NCI-H187 (cell line): ENCODE results near the gene PITPNM3.

ENCODE experiments used
- DNase-seq, 2 experiments: peaks; one replicate each; lab custom pipeline; 2025; lab: John Stamatoyannopoulos, UW

PITPNM3 gene

DNA sequence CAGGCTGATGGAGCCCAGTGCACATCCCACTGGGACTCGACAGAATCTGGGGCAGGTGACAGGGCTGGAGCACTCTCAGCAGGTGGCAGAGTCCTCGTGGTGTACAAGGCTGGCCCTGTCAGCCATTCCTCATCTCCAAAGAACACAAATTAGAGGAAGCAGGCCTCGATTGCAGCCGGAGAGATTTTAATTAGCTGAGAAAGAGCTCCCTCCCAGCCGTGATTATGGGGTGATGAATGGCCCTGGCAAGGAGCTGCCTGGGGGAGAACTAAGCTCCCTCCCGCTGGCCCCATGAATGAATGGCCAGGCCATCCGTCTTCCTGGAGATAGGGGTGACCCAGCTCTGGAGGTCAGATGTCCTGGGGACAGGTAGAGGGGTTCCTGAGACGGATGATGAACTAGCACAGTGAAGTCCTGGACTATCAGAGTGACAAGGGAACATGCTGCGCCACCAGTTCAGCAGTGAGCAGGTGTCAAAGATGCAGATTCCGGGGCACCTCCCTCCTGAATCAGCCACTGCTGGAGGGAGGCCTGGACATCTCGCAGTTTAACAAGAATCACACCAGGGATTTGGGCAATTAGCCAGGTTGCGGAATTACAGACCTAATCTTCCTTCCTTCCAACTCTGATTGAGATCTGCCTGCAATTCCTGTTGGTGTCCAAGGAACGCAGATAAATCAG is 76.6 kb downstream of the PITPNM3 start:
- DNase-seq: no peak

DNA sequence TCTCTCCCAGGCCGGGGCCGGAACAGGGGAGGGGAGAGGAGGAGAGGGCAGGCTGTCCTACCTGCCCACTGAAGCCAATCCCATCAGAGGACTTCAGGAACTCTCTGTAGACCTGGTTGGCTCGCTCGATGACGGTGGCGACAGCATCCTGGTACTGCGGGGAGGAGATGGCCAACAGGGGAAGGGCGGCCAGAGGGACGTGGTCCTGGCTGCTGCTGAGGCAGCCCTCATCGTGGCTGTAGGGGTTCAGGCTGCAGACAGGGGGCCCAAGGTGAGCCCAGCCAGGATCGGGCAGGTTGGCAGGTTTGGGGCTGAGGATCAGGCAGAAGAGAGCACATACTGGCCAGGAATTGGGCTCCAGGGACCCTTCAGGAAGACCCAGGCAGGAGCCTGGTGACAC is 77.9 kb downstream of the PITPNM3 start:
- DNase-seq: no peak

DNA sequence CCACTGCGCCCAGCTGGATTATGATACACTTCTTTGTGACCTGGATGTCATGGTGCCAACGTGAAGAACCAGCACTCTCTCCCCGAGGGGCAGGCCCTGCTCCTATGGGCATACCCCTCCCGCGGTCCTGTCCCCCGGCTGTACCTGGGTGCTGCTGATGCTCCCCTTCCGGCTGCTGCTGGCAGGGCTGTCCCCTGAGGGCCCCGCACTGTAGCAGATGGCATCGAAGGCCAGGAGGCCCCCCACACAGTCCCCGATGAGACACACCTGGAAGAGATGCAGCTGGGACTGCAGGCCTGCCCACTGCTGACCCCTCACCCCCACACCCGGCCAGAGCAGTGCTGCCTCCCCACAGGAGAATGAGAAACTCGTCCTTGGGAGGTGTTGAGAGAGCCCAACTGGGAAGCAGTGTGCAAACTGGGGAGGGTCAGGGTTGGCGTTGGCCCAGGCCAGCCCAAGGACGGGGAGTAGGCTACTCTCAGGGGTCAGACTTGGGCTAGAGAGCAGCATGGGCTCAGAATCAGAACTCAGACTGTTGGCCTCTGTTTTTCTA is 78.4 kb downstream of the PITPNM3 start:
- DNase-seq: no peak

DNA sequence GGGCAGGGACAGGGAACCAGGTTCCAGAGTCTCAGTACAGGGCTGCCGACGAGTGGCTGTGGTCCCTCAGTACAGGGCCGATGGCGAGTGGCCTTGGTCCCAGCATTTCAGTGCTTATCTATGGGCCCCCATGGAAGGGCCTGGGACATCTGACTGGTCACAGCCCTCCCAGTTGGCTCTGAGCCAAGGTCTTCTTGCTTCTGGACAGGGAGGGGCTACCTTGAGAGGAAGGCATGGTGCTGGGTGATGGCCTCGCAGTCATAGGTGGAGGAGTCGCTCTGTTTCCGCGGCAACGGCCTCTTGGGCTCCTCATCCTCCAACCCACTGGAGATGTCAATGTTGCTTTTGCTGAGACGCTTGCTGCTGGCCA is 79.6 kb downstream of the PITPNM3 start:
- DNase-seq: no peak

DNA sequence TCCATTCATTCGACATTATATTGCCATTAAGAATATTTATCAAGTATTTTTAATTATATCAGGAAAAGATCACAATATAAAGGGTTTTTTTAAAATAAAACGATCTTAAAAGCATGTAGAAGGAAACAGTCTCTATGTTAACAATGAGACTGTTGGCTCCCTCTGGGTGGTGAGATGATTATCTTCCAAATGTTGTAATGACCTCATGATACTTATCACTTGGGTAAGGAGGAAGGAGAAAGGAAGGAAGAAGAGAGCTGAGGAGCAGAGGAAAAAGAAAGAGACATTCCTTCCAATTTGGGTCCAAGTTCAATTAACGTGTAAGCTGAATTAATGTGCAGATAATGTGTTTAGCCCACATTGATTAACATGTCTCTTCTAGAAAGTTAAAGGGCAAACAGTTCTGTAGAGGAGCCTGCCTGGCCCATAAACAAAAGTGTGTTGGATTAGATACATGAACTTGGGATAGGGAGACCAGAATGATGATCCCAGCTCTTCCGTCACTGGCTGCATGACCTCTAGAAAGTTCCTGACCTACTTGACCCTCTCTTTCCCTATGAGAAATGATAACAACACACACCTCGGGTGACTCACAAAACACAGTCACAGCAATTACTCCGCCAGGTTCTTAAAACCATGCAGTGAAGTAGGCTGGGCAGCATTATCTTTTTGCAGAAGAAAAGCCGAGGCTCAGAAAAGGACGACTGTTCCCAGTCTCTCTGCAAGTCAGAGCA is 80.1 kb downstream of the PITPNM3 start:
- no peak for DNase-seq

DNA sequence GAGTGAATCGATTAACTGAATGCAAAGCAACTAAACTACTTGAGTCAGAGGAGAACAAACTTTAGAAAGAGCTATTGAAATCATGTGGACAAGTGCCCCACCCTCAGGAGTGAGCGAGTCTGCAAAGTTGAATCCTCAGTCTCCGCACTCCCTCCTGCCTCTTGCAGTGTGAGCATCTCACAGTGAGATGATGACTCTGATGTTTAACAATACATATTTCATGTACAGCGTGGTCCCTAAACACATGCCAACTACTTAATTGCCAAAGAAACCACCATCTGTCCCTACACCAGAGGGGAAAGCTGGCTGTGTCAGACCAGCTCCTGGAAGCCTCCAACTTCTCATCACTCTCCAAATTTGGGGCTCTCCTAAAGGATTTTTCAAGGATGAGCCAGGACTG is 80.9 kb downstream of the PITPNM3 start:
- no peak for DNase-seq

DNA sequence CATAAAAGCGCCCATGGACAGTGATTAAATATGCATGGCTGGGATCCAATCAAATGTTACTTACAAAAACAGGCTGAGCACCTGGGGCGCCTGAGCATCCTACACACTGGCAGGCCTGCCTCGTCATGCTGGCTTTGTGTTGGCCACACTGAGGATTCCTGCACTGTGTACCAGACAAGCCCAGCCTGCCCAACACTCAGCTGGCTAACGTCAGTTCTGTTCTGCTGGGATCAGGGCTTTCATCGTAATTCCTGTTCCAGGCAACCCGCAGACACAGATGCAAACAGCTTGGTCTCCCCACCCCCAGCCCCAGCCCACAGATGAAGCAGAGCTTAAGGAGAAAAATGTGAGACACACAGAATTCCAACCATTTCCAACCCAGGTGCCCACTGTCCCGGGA is 81.4 kb downstream of the PITPNM3 start:
- no peak for DNase-seq

DNA sequence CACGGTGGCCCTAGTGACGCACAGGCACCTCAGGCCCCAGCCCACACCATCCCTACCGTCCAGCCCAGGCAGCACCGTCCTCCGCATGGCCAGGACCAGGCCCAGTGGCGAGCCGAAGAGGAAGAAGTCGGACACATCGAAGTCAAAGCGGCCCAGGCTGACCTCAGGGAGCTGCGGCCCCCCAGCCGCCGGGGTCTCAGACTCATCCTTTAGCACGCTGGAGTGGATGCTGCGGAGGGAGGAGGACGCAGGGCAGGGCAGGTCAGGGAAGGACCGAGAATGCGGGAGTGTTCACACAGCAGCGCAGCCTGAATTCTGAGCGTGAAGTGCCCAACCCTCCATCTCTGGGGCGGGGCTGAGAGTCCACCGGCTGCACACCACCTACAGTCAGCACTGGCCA is 82.0 kb downstream of the PITPNM3 start:
- DNase-seq: no peak

DNA sequence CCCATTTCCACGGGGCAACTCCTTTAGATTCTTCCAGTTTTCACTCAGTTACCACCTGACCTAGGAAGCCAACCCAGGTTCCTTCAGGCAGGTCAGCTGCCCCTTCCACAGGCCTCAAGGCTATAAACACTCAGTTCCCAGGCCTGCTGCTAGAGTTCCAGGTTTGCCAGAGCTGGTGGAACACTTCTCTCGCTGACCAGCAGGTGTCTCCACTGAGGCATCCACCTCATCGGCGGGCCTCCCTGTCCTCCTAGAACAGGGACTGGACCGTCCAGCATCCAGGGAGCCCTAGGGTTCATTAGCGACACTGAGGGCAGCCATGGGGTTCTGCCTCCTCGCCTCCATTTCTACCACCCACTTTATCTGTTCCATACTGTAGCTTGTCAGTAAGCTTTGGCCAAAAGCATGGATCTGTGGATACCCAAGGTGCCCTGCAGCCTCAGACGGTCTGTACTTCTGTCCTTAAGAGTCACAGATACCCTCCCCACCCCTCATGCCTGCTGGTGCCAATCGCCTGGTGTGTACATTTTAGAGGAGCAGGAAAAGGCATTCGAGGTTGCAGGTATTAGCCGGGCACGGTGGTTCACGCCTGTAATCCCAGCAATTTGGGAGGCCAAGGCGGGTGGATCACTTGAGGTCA is 83.1 kb downstream of the PITPNM3 start:
- DNase-seq: no peak

DNA sequence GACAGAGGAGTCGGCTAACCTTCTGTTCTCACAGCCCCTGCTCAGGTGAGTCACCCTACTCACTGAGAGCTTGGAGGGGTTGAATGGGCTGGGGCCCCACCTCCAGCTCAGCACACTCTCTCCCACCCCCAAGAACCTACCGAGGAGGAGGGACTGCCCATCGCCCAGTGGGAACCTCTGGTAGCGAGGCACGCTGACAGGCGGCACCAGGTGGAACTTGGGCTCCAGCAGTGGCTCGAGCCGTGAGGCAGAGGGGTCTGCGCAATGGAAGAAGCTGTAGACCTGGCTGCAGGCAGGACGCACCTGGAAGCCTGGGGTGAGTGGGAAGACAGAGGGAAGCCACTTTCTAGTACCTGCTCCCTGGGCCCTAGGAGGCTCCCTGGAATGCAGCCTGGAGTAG is 83.8 kb downstream of the PITPNM3 start:
- DNase-seq: no peak

DNA sequence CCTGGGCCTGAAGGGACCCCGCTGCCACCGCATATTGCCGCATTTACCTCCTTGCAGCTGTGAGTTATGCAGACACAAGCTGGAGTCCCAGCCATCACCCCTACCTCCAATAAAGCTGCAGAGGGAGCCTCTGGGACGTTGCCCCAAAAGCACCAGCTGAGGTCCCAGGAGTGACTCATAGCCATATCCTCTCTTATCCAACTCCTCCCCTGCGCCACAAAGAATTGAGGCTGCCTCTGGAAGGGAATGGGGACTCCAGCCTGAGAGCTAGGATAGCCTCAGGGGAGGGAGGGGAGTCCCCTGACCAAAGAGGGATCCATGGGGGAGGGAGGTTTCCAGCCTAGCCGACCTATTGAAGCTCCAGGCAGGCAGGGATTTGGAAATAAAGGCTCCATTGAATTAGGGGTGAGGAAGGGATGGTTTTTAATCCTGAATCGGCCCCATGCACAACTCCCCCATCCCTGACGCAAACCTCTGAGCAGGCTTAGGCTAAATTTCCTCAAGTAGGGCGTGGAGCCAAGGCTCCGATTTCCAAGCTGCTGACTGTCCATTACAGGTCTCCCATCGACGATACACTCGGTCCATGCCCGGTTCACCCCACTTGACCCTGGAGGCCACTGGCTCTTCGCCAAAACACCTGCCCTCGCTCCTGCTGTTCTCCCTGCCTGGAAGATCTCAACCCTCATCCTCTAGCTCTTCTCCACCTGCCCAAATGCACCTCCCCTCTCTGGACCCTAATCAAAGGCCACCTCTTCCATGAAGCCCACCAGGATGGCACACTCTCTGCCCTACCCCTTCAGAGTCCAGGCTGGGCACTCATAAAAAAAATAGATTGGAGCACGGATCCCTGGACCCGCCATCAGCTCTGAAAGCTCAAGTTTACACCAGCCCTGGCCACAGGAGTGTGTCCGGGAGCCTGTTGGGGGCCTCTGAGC is 84.6 kb downstream of the PITPNM3 start:
- DNase-seq: no peak

DNA sequence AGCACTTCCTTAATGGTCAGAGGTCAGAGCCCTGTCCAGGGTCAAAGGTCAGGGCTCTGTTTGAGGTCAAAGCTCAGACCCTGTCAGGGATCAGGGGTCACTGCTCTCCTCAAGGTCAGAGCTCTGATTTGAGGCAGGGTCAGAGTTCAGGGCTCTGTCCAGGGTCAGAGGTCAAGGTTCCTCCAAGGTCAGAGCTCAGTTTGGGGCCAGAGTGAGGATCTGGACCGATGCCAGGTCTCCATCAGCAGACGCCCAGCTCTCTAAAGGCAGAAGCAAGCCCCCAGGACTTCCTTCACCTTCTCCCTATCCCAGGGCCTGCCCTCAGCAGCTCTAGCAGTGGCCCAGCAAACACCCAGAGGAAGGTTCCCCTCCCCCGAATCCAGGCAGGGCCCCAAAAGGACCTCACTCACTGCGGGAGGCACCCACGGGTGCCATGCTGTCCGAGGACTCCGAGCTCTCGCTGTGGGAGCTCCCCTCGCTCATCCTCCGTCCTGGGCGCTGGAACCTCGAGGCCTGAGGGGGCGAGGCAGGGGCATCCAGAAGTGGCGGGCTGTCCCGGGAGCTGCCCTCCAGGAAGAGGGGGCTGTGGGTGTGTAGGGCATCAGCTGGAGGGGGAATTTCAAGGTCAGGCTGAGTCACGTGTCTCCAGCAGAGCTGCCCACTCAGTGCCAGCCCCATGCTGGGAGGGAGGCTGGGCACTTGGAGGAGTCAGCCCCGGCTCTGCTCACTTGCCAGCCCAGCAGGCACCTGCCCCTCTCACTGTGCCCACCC is 85.4 kb downstream of the PITPNM3 start:
- no peak for DNase-seq

DNA sequence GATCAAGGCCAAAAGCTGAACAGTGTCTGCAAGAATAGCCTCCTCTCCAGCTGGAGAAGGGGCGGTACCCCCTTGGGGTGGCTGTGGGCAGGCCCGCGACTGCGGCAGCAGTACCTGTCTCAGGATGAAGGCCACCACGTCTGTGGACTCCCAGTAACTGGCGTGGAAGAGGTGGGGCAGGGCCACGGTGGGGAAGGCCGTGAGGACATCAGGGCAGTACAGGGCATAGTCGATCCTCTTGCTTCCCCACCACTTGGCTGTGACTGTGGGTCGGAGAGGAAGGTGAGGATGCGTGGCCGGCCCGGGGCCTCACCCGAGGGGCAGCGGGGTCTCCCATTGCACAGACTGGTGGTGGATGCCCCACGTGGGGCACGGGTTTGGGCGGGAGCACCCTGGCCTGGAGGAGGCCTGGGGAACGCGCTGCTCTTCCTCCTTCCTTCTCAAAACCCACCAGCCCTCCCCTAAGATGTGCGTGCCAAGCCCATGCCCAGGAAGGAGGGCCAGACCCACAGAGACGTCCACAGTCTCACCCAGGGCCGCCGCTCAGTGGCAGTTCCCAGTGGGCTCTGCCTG is 86.1 kb downstream of the PITPNM3 start:
- no peak for DNase-seq

DNA sequence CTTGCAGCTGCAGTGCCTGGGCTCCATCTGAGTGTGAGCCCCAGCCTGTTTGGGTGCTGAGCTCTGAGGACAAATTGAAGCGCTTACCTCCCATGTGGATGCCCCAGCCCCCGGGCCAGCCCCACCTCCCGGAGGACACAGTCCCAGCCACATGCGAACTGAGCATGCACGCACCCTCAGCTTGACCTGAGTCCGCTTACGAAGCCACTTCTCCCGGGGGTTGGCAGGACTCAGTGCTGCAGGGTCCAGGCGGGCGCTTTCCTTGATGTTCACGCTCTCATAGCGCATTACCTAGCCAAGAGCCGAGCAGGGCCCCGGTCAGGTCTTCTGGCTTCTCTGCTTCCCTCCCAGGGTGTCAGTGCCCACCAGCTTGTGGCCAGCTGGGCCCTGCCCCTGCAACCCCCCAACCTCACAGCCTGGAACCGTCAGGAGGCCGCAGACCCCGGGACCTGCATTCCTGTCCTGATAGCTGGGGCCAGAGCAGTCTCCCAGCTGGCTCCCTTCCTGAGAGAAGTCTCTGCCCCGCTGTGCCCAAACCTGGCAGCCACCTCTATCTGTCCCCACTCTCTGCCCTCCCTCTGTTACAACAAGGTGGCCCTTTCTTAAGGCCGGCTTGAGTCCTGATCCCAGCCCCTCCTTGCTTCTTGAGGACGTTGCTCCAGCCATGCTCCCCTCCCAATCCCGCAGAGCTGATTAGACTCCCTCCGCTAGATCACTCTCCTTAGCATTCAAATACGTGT is 88.1 kb downstream of the PITPNM3 start:
- DNase-seq: no peak

DNA sequence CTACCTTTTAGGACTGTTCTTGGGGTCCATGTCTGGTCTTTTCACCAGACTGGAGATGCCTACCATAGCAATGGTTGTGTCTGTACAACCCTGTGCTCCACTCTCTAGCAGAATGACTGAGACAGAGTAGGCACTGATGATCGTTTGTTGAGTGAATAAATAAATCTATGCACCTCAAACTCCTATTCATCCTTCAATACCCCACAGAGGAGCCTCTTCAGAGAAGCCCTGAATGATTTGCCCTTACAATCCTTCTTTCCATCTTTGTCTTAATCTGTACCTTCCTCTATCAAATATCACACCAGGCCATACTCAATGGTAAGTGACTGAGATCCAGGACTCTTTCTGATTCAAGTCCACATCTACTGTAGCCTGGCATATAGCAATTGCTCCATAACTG is 88.8 kb downstream of the PITPNM3 start:
- no peak for DNase-seq

DNA sequence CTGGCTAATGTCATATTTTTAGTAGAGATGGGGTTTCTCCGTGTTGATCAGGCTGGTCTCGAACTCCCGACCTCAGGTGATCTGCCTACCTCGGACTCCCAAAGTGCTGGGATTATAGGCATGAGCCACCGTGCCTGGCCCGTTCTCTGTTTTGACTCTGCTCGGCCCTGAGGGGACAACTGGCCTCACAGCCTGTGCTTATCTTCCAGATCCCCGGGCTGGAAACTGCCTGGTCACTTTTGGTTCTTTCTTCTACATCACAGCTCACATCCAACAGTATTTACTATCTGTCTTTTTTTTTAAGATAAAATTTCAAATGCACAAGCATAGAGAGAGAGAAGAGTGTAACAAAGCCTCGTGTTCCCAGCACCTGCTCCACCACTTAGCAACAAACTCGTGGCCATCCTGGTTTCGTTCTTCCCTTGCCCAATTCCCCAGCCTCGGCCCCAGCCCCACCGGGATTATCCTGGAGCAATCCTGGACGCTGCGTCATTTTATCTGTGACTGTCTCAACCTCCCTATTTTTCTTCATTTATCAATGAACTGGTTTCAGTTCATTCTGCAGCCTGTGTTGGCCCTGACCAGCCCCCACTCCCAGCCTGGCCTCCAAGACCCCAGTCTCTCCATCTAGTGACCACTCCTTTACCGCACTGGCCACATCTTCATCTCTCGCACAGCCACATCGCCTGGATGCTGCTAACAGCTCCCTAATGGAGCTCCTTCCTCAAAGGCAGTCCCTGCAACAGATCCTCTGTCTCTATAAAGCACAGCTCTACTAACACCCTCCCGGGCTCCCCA is 91.0 kb downstream of the PITPNM3 start:
- DNase-seq: no peak

DNA sequence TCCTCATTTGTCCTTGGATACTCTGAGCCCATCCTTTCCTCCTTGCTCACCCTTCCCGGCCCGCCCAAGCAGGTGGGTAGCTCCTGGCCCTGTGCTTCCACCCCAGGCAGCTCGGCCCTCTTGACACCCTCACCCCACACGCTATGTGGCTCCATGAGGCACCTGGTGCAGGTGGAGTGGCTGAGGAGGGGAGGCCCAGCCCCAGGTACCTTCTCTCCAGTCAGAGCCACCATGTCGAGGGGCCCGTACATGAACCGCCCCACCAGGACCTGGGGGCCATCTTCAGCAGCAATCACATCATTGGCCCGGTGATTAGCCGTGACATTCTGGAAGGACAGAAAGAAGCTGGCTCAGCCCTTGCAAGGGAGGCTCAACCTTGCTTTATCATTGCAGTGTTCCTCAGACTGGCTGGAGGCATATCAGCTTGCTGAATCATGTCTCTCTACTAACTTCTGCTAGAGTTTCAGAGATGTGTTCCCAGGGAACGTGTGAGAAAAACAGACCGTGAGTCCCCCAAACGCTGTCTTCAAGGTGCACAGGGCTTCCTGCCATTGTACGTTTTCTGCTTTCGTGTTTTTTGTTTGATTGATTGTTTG is 91.8 kb downstream of the PITPNM3 start:
- DNase-seq: no peak

DNA sequence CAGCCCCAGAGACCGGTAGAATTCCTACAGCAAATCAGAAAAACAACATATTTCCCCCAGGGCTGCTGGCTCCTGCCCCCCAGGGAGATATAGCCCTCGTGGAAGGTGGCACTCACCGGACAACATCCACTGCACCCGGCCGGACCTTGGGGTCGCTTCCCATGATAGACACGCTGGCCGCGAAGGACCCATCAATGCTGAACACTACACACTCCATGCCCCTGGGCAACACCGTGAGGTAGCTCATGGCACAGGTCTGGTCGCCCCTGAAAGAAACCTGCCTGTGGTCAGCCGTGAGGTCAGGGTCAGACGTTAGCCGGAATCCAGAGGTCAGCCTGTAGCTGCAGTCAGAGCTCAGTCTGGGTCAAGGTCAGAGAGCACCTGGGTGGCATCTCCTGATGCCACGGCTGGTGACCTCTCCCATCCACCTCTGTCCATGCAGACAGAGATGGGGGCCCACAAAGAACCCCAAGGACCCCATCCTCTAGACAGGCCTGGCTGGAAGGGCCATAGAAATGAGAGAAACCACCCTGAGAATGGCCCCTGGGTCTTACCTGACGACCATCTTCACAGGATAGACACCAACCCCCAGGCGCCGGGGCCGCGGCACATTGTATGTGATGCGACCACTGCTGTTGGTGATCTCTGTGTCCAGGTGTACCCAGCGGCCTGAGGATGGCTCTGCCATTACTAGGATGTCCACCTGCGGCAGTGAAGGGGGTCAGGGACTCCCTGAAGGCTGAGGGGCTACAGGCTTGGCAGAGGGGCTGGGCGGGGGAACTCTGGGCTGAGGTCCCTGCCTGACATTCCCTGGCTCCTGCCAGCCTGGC is 92.5 kb downstream of the PITPNM3 start:
- DNase-seq: no peak
